HepG2 (cell line): ENCODE data around the gene GH2. TPM values are rescaled to one million over a fixed set of nuclear protein-coding genes. Genes with fewer than 3 reads are reported as not detected.

Source experiments
- ATF5 ChIP-seq: sonication (generic); formaldehyde crosslinking; IDR thresholded peaks from 2 replicates; pipeline ENCODE4 v1.4.0; 2020; ENCODE audit warnings: mild to moderate bottlenecking, low read depth, missing genetic modification reagents
- DNMT1 ChIP-seq: sonication (generic); formaldehyde crosslinking; IDR thresholded peaks from 2 replicates; pipeline ENCODE4 v1.5.1; 2020; ENCODE audit warnings: mild to moderate bottlenecking, missing genetic modification reagents
- DR1 ChIP-seq: sonication (generic); formaldehyde crosslinking; IDR thresholded peaks from 2 replicates; pipeline ENCODE4 v1.8.0; 2021; ENCODE audit warnings: mild to moderate bottlenecking, missing genetic modification reagents, inconsistent platforms
- FOXK2 ChIP-seq: fragments of 450-650 bp; IDR thresholded peaks from 2 replicates; pipeline ENCODE4 v1.6.1; 2016
- HOXD1 ChIP-seq: sonication (generic); formaldehyde crosslinking; IDR thresholded peaks from 2 replicates; pipeline ENCODE4 v1.5.0; 2020; ENCODE audit warnings: missing genetic modification reagents
- IKZF5 ChIP-seq: IDR thresholded peaks from 2 replicates; pipeline ENCODE4 v1.6.1; 2018; ENCODE audit warnings: missing genetic modification reagents, mild to moderate bottlenecking, missing compliant biosample characterization
- LCORL ChIP-seq, 2 experiments: fragments of 450-650 bp in 1 of 2; sonication (generic) in 1 of 2; formaldehyde crosslinking in 1 of 2; IDR thresholded peaks; 2 replicates each; pipeline versions ENCODE4 v1.5.0 to v1.6.1; 2017 to 2020; ENCODE audit warnings: antibody characterized with exemption in 1 of 2, missing genetic modification reagents in 1 of 2
- MAFF ChIP-seq: IDR thresholded peaks from 2 replicates; pipeline ENCODE4 v1.6.1; 2011; ENCODE audit warnings: low read depth, low read length, improper control_type of control experiment
- MED1 ChIP-seq: sonication (generic); formaldehyde crosslinking; IDR thresholded peaks from 2 replicates; pipeline ENCODE4 v1.4.0; 2020; ENCODE audit warnings: missing genetic modification reagents
- MXD1 ChIP-seq: sonication (generic); formaldehyde crosslinking; IDR thresholded peaks from 2 replicates; pipeline ENCODE4 v1.4.0; 2020; ENCODE audit warnings: mild to moderate bottlenecking, missing genetic modification reagents
- MYNN ChIP-seq: sonication (generic); formaldehyde crosslinking; IDR thresholded peaks from 2 replicates; pipeline ENCODE4 v1.4.0; 2020; ENCODE audit warnings: mild to moderate bottlenecking, low read depth, missing genetic modification reagents
- RFX5 ChIP-seq: IDR thresholded peaks from 2 replicates; pipeline ENCODE4 v1.6.1; 2011; ENCODE audit warnings: low read depth, low read length, improper control_type of control experiment
- SP4 ChIP-seq: sonication (generic); formaldehyde crosslinking; IDR thresholded peaks from 2 replicates; pipeline ENCODE4 v1.8.1; 2023; ENCODE audit warnings: mild to moderate bottlenecking, missing genetic modification reagents
- TRIM24 ChIP-seq: sonication (generic); formaldehyde crosslinking; IDR thresholded peaks from 2 replicates; pipeline ENCODE4 v1.8.0; 2022; ENCODE audit warnings: mild to moderate bottlenecking, missing genetic modification reagents
- WIZ ChIP-seq: sonication (generic); formaldehyde crosslinking; IDR thresholded peaks from 2 replicates; pipeline ENCODE4 v1.5.1; 2020; ENCODE audit warnings: mild to moderate bottlenecking, missing genetic modification reagents
- YEATS4 ChIP-seq: sonication (generic); formaldehyde crosslinking; IDR thresholded peaks from 2 replicates; pipeline ENCODE4 v1.4.0; 2020; ENCODE audit warnings: missing genetic modification reagents, borderline replicate concordance
- ZBTB20 ChIP-seq: sonication (generic); formaldehyde crosslinking; IDR thresholded peaks from 2 replicates; pipeline ENCODE4 v1.8.1; 2023; ENCODE audit warnings: missing genetic modification reagents, low read depth, mild to moderate bottlenecking, borderline replicate concordance
- ZNF24 ChIP-seq: fragments of 450-650 bp; IDR thresholded peaks from 2 replicates; pipeline ENCODE4 v1.6.1; 2017; ENCODE audit warnings: antibody characterized with exemption, mild to moderate bottlenecking
- ZNF251 ChIP-seq: sonication (generic); formaldehyde crosslinking; IDR thresholded peaks from 2 replicates; pipeline ENCODE4 v1.9.0; 2021; ENCODE audit warnings: mild to moderate bottlenecking, missing genetic modification reagents
- ZNF326 ChIP-seq: sonication (generic); formaldehyde crosslinking; IDR thresholded peaks from 2 replicates; pipeline ENCODE4 v1.4.0; 2020; ENCODE audit warnings: missing genetic modification reagents, borderline replicate concordance
- ZNF383 ChIP-seq: sonication (generic); formaldehyde crosslinking; IDR thresholded peaks from 2 replicates; pipeline ENCODE4 v1.4.0; 2020; ENCODE audit warnings: missing genetic modification reagents, mild to moderate bottlenecking, borderline replicate concordance
- ZNF460 ChIP-seq: sonication (generic); formaldehyde crosslinking; IDR thresholded peaks from 2 replicates; pipeline ENCODE4 v1.5.1; 2020; ENCODE audit warnings: missing genetic modification reagents, mild to moderate bottlenecking, borderline replicate concordance
- ZNF574 ChIP-seq: sonication (generic); formaldehyde crosslinking; IDR thresholded peaks from 2 replicates; pipeline ENCODE4 v1.4.0; 2020; ENCODE audit warnings: missing genetic modification reagents
- ZNF605 ChIP-seq: sonication (generic); formaldehyde crosslinking; IDR thresholded peaks from 2 replicates; pipeline ENCODE4 v1.8.0; 2022; ENCODE audit warnings: mild to moderate bottlenecking, missing genetic modification reagents
- ZNF674 ChIP-seq: sonication (generic); formaldehyde crosslinking; IDR thresholded peaks from 2 replicates; pipeline ENCODE4 v1.5.0; 2020; ENCODE audit warnings: low read depth, mild to moderate bottlenecking, missing genetic modification reagents
- ZNF790 ChIP-seq: sonication (generic); formaldehyde crosslinking; IDR thresholded peaks from 2 replicates; pipeline ENCODE4 v1.8.0; 2022; ENCODE audit warnings: missing genetic modification reagents, mild to moderate bottlenecking, borderline replicate concordance
- ZSCAN9 ChIP-seq: IDR thresholded peaks from 2 replicates; pipeline ENCODE4 v1.6.1; 2016; ENCODE audit warnings: borderline replicate concordance
- polyA plus RNA-seq, 8 experiments: library from polyadenylated mRNA; depleted of rRNA in 3 of 8; stranded (reverse) in 7 of 8; unstranded in 1 of 8; fragments of >200 nt; fragmentation: Illumina TruSeq in 4 of 8; extraction: Trizol in 4 of 8; gene quantifications; 2 replicates each; pipeline versions ENCODE4 v1.2.1 to v1.2.3, GENCODE V29; 2011 to 2016; ENCODE audit warnings: low read depth in 4 of 8, missing spikeins in 1 of 8, mixed read lengths in 1 of 8; ENCODE audit not compliant: insufficient read depth in 1 of 8
- total RNA-seq, 5 experiments: library from RNA; depleted of rRNA; stranded (reverse); fragments of >200 nt; fragmentation: Illumina TruSeq; extraction: Trizol; gene quantifications; 2 replicates each; pipeline ENCODE4 v1.2.3, GENCODE V29; 2016; ENCODE audit warnings: low read depth in 1 of 5

Gene GH2
- total and polyA plus RNA-seq, 2 of the 13 experiments (the other 11 are each of a cell fraction or from before 2014, with no cell fraction given), result not detected

- no peak for TF ChIP-seq ATF5 (CRISPR knock-in tag)
- TF ChIP-seq FOXK2, result no peak
- TF ChIP-seq LCORL (IDR thresholded peaks at IDR 0.05), result no peak
- no peak for TF ChIP-seq LCORL (CRISPR knock-in tag; IDR thresholded peaks at IDR 0.05)
- 0 out of 2 replicates have a peak, but pooled peaks have one; percentile 34 for TF ChIP-seq DNMT1 (CRISPR knock-in tag)
- no peak for TF ChIP-seq HOXD1 (CRISPR knock-in tag)
- TF ChIP-seq ZSCAN9 (CRISPR knock-in tag), result 0 out of 2 replicates have a peak, but pooled peaks have one; percentile 21
- TF ChIP-seq MXD1 (CRISPR knock-in tag), result no peak
- no peak for TF ChIP-seq SP4
- no peak for TF ChIP-seq ZNF790 (CRISPR knock-in tag)
- no peak for TF ChIP-seq ZNF24
- 0 out of 2 replicates have a peak, but pooled peaks have one; percentile 14 for TF ChIP-seq ZNF251 (CRISPR knock-in tag)
- no peak for TF ChIP-seq ZNF383 (CRISPR knock-in tag)
- 0 out of 2 replicates have a peak, but pooled peaks have one; percentile 32 for TF ChIP-seq IKZF5 (CRISPR knock-in tag)
- no peak for TF ChIP-seq DR1 (CRISPR knock-in tag)
- TF ChIP-seq ZNF326 (CRISPR knock-in tag), result no peak
- TF ChIP-seq MYNN (CRISPR knock-in tag), result no peak
- no peak for TF ChIP-seq ZBTB20 (CRISPR knock-in tag)
- no peak for TF ChIP-seq RFX5
- TF ChIP-seq YEATS4 (CRISPR knock-in tag), result no peak
- no peak for TF ChIP-seq TRIM24 (CRISPR knock-in tag)
- TF ChIP-seq WIZ (CRISPR knock-in tag), result no peak
- TF ChIP-seq MAFF, result peak; percentile 44; the same call in 1 of the 2 replicates
- no peak for TF ChIP-seq ZNF574 (CRISPR knock-in tag)
- no peak for TF ChIP-seq ZNF460
- TF ChIP-seq MED1, result no peak
- TF ChIP-seq ZNF674 (CRISPR knock-in tag), result no peak
- no peak for TF ChIP-seq ZNF605
Observed at GRCh38 chr17:63919311-63919723, 37.6 kb upstream of the GH2 start (continued).
